Stimulated activated naive CD8-positive, alpha-beta T cell treated with anti-CD3 and anti-CD28 coated beads, Interleukin-15, Interleukin-2, amounts not matched to agents 100 U/mL and 50 U/mL, for 24 hours (primary cell): ENCODE measurements around the gene KCNK5.
A peak's percentile ranks its signal among the peaks of the same experiment; 100 is the strongest.

Experiments
- ATAC-seq: fragments of 150-1000 bp; cut with Tn5 transposase; one replicate; pipeline ENCODE4 v1.10.0; 2021
- DNase-seq: peaks from one replicate; pipeline ENCODE4 v3.0.0; 2021

The KCNK5 gene

DNA sequence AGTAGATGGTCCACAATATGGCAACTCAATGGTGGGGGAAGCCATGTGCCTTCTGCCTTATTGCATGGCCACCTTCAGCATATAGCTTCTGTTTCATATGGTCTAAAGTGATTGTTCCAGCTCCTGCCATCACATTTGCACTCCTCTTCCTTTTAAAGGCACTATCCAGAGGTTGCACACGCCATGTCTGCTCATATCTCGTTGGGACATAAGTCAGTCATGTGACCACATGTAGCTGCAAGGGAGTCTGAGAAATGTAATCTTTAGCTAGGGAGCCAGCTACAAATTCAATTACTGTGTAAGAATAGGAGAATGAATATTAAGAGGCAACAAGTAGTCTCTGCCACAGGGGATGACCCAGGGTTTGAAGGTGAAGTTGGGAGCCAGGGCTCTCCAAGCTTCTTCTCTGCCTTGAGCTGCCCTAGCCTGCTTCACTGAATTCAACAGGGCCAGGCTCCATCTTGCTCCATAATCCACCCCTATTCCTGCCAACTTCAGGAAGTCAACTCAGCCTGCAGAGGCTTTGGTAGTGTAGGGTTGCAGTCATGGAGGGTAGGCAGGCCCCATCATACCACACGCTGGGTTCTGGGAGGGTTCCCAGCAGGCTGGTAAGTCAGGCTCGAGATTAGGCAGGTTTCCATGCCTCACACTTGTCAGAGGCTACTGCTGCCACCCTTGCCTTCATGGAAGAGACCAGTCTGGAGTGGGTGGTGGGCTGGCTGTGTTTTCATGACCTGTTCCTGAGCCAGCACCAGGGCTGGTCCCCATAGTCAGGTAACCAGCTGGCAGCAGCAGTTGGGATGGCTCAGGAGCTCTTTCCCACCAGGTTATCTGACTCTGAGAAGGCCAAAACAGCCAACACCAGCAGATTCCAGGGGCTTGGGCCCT, 57.5 kb downstream of the KCNK5 start:
- no peak for ATAC-seq
- DNase-seq = no peak

DNA sequence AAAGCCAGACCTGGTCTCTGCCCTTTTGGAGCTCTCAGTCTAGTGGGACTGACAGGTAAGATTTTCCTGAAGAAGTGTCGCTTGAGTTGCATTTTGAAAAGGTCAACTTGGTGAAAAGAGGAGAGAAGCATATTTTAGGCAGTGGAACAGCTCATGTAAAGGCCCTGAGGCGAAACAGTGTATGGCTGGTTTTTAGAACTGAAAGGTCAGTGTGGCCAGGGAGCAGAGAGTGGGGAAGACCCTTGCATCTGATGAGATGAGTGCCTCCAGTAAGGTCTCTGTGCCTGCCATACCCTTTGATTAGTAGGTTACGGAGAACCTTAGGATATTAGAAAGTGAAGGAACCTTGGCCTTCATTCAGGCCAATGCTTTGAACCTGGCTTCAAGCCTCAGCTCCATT, 58.4 kb downstream of the KCNK5 start:
- DNase-seq = no peak
- peak; percentile 74 for ATAC-seq

DNA sequence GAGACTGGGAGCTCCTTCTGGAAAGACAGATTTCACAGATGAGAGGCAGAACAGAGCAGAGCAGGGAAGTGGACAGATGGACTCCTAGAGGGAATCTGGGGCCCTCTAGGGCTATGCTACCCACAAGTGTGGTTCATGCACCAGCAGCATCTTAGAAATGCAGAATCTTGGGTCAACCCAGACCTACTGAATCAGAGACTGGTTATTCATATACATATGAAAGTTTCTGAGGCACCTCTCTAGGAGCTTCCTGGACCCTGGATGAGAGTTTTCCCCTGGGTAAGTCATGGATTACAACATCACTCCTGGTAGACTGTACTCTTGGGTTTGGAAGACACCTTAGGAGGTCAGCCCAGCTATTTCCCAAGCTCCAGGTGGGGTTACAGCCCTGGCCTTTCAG, 58.9 kb downstream of the KCNK5 start:
- no peak for DNase-seq
- ATAC-seq = no peak

DNA sequence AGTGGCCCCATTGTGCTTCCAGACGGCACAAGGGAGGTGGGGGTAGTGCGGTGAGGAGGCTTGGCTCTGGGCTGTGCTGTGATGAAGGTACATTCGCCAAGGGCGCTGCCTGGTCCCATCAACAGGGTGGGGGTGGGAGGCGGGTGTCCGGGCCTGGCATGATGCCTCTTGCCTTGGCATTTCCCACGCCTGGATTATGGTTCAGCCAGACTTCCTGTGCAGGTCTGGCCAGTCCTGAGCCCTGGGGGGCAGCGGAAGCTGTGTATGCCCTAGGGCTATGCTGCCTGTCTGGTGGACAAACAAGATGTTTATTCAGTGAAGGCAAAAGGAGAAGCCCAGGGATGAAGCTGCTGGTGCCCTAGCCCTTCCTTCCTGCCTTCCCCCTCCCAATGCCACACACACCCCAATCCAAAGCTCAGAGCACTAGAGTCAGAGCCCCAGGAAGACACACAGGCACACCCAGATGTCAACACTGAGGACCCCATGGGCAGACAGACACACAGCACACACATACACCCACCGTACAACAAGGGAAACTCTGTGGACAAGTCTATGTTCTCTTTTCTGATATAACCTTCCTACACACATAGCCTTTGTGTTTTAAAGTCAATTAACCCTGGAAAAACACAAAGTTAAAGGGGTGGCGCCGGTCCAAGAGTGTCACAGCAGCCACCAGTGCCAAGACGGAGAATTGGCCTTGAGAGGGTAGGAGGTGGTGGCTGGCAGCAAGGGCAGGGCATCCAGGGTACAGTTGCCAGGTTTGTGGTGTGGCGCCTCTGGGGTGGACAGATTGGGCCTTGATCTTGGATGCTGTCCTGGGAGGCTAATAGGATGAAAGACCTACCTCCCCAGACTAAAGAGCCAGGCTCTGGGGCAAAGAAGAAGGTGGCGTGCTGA, 59.6 kb downstream of the KCNK5 start:
- no peak for DNase-seq
- ATAC-seq = no peak

DNA sequence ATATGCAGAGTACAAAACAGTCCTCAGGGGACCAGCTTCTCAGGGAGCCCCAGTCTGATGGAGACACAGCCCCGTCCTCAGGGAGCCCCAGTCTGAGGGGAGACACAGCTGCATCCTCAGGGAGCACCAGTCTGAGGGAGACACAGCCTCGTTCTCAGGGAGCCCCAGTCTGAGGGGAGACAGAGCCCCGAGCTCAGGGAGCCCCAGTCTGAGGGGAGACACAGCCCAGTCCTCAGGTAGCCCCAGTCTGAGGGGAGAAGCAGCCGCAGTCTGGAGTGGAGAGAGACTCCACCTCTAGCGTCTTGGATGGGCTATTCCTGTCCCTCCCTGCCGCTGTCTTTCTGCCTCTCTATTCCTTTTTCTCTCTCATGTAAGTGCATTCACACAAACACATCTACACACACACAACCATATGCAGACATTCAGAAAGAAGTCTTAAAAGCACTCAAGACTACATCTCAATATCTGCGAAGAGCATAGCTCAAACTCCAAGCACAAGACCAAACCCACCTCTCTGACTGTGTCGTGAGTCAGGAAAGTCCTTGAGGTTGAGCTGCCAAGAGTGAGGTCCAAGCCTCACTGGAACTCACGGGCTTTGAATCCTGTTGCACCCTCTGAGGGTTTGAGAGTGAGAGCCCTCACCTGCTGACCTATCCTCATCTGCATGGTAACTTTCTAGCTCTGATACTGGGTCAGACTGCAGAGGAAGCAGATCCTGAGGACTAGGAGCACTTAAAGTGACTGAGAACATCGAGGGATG, 61.2 kb downstream of the KCNK5 start:
- DNase-seq (no peak), ATAC-seq (no peak)

DNA sequence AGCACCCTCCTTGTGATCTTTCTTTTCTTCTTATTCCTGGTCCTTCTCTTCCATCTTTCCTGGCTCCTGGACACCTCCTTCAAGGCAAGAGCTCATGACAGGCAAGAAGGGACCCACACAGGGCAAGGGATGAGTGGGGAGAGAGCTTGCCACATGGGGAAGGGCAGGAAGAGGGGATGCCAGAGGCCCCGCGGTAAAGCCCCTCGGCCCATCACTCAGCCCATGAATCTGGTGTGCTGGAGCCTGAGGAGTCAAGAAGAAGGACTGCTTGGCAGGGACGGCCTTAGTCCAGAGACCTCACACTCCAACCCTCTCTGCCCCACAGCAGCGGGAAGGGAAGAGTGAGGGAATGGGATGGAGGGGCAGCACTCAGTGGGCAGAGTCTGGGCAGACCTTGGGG, 62.0 kb downstream of the KCNK5 start:
- DNase-seq (no peak), ATAC-seq (no peak)

DNA sequence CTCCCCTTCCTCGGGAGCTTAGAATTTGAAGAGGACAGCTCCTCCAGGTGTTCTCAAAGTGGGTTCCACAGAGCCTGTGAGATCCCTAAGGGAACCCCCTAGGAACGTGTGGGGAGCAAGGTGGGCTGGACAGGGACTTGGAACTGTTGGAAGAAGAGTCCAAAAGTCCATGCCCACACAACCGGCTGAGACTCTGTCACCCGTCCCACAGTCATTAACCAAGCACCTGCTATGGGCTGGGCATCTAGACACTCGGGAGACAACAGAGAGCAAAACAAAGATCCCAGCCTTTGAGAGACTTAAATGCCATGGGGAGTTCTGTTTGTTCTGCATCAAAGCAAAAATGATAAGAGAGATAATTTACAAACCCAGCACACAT, 62.4 kb downstream of the KCNK5 start:
- DNase-seq (no peak), ATAC-seq (no peak)

DNA sequence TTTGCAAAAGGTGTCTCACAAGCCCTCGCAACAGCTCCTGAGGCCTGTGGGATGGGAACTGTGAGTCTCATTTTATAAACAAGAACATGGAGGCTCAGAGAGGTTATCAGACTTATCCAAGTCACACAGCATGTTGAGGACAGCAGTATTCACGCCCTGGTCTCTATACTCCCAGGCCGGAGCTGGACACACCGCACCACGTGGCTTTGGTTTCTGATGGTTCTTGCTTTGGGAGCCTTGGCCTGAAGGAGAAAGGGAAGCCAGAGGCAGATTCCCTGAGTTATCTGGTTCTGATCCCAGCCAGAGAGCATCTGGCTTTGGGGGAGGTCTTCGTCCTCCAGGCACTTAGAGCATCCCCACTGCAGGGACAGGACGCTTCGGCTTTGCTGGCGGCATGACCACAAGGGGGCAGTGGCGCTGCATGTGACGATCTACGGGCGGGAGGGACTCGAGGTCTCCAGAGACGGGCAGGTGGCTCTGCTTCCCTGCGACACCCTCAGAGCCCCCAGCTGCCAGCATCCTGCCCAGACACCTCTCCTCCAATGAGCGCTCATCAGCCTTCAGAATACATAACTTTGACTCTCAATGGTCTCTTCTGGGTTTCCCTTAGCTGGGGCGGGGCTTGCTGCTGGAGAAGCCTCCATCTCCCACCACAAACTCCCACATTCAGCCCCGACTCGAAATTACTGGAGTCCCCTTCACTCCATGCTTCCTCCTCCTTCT, 62.9 kb downstream of the KCNK5 start:
- ATAC-seq (peak; percentile 79), DNase-seq (peak; percentile 94)

DNA sequence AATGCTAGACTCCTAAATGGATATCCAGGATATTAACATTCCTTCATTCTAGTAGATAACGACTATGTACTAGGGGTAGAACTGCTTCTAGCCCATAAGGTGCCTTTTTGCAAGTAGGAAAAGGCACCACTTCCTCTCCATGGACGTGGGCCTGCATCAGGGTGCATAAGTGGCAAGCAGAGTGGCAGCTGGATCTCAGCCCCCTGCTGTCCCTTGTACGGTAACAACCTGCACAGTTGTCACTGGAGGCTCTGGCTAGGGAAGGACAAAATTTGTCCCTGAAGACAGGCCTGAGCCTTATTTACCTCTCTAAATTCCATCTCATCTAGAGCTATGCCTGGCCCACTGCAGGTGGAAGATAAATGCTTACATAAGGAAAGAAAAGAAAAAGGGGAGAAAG, 71.8 kb downstream of the KCNK5 start:
- ATAC-seq (no peak), DNase-seq (no peak)

DNA sequence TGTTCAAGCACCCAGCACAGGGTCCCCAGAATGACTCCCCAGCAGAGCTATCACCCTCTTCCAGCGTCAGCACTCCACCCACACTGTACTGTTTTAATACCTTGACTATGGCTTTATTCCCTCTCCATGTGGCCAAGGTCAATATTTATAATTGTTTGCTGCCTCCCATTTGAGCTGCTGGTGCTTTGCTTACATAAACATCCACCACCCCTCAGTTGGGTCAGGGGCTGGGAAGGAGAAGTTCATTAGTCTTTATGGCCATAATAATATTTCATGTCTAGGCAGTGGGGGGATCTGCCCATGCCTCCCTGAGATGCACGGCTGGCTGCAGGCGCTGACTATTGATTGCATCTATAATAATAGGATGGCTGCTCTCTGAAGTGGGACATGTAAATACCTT, 72.5 kb downstream of the KCNK5 start:
- DNase-seq (no peak), ATAC-seq (no peak)

DNA sequence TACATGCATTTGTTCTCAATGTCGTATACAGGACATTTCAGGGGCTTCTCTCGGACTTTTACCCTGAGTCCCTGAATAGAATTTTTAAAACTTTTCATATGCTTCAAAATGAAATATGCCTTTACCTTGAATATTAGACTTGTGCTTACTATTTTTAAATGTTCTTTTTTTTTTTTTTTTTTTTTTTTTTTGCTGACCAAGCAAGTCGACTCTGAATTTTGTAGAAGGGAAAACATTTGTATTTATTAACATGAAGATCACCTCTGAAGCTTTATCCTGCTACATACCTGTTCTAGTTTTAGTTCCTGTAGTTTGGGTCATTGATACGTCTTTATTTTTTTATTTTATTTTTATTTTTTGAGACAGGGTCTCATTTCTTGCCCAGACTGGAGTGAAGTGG, 74.6 kb downstream of the KCNK5 start:
- no peak for DNase-seq
- ATAC-seq = no peak

DNA sequence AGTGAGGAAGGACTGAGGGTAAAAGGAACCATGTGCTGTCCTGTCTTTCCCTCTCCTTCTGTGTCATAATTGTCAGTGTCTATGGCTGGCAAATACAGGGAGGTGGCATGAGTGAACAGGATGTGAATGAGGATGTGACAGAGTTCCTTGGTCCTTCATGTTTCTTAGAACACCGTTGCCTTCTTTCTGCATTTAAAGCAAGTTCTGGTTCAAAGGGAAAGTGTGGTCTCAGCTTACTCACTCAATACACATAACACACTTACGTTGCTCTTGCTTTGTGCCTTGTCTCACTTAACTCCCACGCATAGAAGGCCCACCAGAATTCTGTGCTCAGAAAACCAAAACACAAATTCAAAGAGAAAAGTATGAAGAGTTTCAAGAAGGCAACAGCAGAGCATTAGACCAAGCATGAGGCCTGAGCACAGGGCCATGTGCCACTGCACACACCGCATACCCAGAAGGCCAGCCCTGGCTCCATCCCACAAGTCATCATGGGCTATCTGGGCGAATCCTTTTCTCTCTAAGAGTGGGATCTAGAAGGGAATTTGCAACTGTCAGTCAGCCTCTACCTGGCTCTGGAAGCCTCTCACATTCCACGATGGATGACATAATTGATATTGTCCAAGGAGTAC, 75.4 kb downstream of the KCNK5 start:
- DNase-seq (peak; percentile 30), ATAC-seq (peak; percentile 94)

DNA sequence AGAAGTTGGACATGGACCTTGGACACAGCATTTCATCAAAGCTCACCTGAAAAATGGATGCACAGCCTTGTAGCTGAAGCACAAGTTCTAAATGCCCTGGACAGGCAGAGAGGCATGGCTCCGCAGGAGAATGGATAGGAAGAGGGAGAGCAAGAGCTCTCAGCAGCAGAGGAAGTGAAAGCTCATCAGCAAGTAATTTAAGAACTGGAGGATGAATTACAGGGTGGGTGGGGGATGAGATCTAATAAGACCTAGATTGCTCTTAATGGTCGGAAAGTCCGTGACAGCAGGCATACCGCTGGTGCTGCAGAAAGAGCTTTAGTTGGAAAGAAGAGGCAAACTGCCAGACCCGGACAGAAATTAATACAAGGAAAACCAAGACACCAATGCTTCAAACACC, 77.0 kb downstream of the KCNK5 start:
- no peak for DNase-seq
- no peak for ATAC-seq

DNA sequence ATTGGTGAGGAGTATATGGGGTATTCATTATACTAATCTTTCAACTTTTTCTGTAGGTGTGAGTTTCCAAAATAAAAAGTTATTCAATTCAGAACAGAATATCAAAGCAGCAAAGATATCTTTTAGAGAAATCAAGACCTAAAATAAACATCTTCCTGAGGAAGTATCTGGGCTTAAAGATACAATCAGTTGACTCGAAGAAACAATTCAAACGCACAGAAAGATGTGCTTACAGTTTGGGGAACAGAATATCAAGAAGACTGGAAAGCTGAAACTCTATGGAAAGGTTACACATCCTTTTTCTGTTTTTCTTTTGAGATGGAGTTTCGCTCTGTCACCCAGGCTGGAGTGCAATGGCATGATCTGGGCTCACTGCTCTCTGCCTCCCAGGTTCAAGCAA, 78.1 kb downstream of the KCNK5 start:
- ATAC-seq (no peak), DNase-seq (no peak)

DNA sequence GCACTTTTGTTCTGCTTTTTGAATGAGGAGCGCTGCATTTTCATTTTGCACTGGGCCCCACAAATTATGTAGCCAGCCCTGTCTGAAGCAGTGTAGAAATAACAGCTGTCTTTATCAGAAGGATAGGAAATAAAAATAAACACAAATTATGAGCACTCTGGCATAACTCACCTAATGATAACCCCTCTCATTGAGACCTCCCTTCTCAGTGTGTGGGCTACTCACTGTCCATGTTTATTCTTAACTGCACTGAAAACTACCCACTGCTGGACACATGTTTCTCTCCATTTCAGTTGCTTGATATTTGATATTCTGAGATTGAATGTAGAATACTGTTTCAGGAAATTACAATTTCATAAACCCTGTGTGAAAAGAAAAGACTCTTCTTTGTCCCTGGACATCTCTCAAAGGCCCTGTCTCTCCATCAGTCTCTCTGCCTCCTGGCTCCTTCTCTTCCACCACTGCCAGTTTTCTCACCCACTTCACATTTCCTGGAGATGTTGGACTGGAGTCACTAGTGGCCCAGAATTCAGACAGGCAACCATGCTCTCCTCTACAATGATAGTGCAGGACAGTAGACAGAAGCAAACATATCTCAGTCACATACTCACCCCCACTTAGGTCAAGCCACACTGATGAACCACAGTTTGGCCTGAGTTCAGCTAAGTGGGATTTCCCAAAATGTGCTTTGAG, 84.6 kb downstream of the KCNK5 start:
- DNase-seq = no peak
- no peak for ATAC-seq

DNA sequence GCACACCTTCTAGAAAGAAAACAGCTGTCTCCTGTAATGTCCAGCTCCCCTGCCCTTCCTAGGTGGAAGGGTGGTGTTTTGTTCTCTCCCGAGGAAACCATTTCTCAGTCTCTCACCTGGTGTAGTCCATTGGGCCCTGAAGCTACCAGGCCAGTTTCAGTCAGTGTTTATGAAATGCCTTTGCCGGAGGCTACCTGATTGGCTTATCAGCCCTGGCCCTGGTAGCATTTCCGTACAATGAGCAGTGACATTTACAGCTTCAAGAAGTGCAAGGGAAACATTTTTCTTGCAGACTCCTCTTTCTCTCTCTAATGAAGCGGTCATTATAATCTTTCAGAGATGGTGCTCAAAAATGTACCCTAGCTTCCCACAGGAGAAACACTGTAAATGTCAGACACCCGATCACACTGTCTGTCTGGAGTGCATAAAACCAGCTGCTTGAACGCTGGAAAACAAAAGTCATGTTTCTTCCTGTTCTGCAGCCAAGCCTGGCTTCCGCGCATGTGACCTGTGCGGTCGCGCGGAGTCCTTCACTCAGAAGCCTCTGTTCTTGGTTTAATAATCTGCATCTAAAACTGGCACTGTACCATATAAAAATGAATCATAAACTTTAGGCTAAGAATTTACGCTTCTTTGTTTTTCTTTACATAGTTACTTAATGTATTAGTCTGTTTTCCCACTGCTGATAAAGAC, 85.9 kb downstream of the KCNK5 start:
- ATAC-seq (peak; percentile 85), DNase-seq (peak; percentile 40)

DNA sequence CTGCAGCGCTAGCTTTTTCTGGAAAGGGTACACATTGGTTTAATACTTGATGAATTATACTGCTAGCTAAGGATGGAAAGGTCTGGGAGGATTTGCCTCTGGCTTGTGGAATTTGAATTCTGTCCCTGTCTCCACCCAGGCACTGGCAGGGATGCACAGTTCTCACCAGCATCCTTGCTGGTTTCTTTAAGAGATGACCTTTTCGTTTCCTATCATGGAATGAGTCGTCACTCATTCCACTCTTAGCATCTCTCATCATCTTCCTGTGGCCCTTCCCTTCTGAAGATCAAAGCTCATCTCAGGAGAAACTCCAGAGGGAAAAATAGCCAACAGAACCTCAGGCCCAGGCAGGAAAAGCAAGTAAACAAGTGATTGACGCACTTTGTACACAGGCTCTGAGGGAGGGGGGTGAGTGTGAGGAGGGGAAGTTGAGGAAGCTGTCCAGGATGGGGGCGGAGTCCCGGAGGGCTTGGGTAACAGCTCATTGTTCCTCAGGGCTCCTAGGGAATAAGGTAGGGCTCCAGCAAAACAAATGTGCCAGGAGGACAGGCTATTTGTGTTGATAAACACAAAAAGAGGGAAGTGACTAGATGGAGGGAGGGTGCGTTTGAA, 88.6 kb downstream of the KCNK5 start:
- no peak for ATAC-seq
- DNase-seq = no peak
